Fibroblast of mammary gland (primary cell): ENCODE data around the gene ATAD1.

Experiments
- DNase-seq: peaks from one replicate; pipeline ENCODE4 v3.0.0-alpha.2; 2010; ENCODE audit warnings: low read depth
- H3K4me3 ChIP-seq: 2 replicates; pipeline ENCODE4 v1.5.1; 2011; ENCODE audit warnings: low read depth, mild to moderate bottlenecking, low read length, moderate library complexity; ENCODE audit not compliant: control insufficient read depth
- CTCF ChIP-seq: conservative IDR thresholded peaks from 2 replicates; pipeline ENCODE4 v1.5.1; 2011; ENCODE audit warnings: low read depth, low read length, inconsistent platforms; ENCODE audit not compliant: control insufficient read depth, insufficient read depth

ATAD1 gene

GRCh38 chr10:87703771-87704170 is 114.3 kb downstream of the ATAD1 start:
- TF ChIP-seq CTCF: no peak
- no peak overlapping the region for H3K4me3 ChIP-seq
- no peak for DNase-seq

- TF ChIP-seq CTCF: no peak
- no peak for DNase-seq
- no peak overlapping the region for H3K4me3 ChIP-seq
Observed at GRCh38 chr10:87702973-87703294, 115.1 kb downstream of the ATAD1 start.

- DNase-seq: no peak
- TF ChIP-seq CTCF: no peak
- no peak overlapping the region for H3K4me3 ChIP-seq
Observed at GRCh38 chr10:87702260-87702972, 115.6 kb downstream of the ATAD1 start.
